GM12878 (cell line): Measurements from ENCODE around the gene RASA1. TPM values are rescaled to one million over a fixed set of nuclear protein-coding genes. Genes with fewer than 3 reads are reported as not detected.

Experiments used
- ATAC-seq: fragments of 200-7000 bp; cut with Tn5 transposase; 3 replicates; pipeline ENCODE4 v1.9.1; 2020; ENCODE audit warnings: mild to moderate bottlenecking, moderate library complexity
- BruUV-seq: library from RNA; stranded (reverse); fragments of 400-500 nt; replicated peaks from 2 replicates; lab custom pipeline; 2021; lab: Mats Ljungman, UMichigan
- CTCF ChIA-PET: fragments of 300-600 bp; sonication (Branson Sonifier 250); formaldehyde crosslinking; extraction: SDS; loops from one replicate; lab custom pipeline; 2021; ENCODE audit warnings: inconsistent platforms; lab: Yijun Ruan, JAX
- POLR2A ChIA-PET: fragments of 350-600 bp; formaldehyde crosslinking; extraction: SDS; loops from one replicate; lab custom pipeline; 2021; ENCODE audit warnings: inconsistent platforms; lab: Charles Lee
- RAD21 ChIA-PET: fragments of 300-600 bp; sonication (Branson Sonifier 250); formaldehyde crosslinking; loops from one replicate; lab custom pipeline; 2023; ENCODE audit warnings: antibody characterized with exemption; ENCODE audit not compliant: unreplicated experiment; lab: Charles Lee
- SMC1A ChIA-PET: fragments of 300-600 bp; sonication (Branson Sonifier 250); formaldehyde crosslinking; loops from one replicate; lab custom pipeline; 2023; ENCODE audit not compliant: unreplicated experiment, uncharacterized antibody; lab: Charles Lee
- DNase-seq: peaks from one replicate; pipeline ENCODE4 v3.0.0-alpha.2; 2011; ENCODE audit warnings: low read depth, low spot score
- FAIRE-seq: peaks from 3 replicates; lab custom pipeline; 2011; peaks lifted over from hg19 to GRCh38; lab: Jason Lieb, UNC
- H2AFZ ChIP-seq: 2 replicates; pipeline ENCODE4 v1.6.0; 2011; ENCODE audit warnings: low read depth, low read length, control low read depth; ENCODE audit not compliant: control insufficient read depth
- H3K27ac ChIP-seq: 2 replicates; pipeline ENCODE4 v1.5.1; 2011; ENCODE audit warnings: control low read depth; ENCODE audit not compliant: control insufficient read depth, insufficient read depth
- H3K27me3 ChIP-seq, 2 experiments: replicated peaks in 1 of 2; 2 replicates each; pipeline versions ENCODE4 v1.6.0 to v1.6.1; 2011; ENCODE audit warnings: low read length in 1 of 2; ENCODE audit not compliant: control insufficient read depth in 2 of 2, insufficient read depth in 2 of 2
- H3K36me3 ChIP-seq, 2 experiments: 2 replicates each; pipeline ENCODE4 v1.5.1; 2011; ENCODE audit warnings: low read length in 1 of 2; ENCODE audit not compliant: control insufficient read depth in 2 of 2, insufficient read depth in 2 of 2
- H3K4me1 ChIP-seq: 2 replicates; pipeline ENCODE4 v1.6.1; 2011; ENCODE audit warnings: mild to moderate bottlenecking, low read length, moderate library complexity, mixed read lengths; ENCODE audit not compliant: control insufficient read depth, insufficient read depth
- H3K4me2 ChIP-seq: 2 replicates; pipeline ENCODE4 v1.6.0; 2011; ENCODE audit warnings: control low read depth; ENCODE audit not compliant: control insufficient read depth, insufficient read depth
- H3K4me3 ChIP-seq: fragments of 200-600 bp; sonication (generic); 2 replicates; pipeline ENCODE4 v1.5.1; 2016
- H3K79me2 ChIP-seq: 2 replicates; pipeline ENCODE4 v1.6.0; 2011; ENCODE audit warnings: low read length; ENCODE audit not compliant: control insufficient read depth, insufficient read depth
- H3K9ac ChIP-seq: 2 replicates; pipeline ENCODE4 v1.8.0; 2011; ENCODE audit warnings: low read length, control low read depth, mixed read lengths; ENCODE audit not compliant: control insufficient read depth, insufficient read depth
- H3K9me3 ChIP-seq: replicated peaks from 3 replicates; pipeline ENCODE4 v1.5.1; 2011; ENCODE audit warnings: mild to moderate bottlenecking, low read length; ENCODE audit not compliant: control insufficient read depth, insufficient read depth
- H4K20me1 ChIP-seq: 2 replicates; pipeline ENCODE4 v1.6.0; 2011; ENCODE audit not compliant: control insufficient read depth, insufficient read depth
- ASH2L ChIP-seq: fragments of 300-600, 200-600 bp; sonication (generic); IDR thresholded peaks from 2 replicates; pipeline ENCODE4 v1.6.1; 2017; ENCODE audit warnings: low read depth, mild to moderate bottlenecking, borderline replicate concordance
- CREB1 ChIP-seq: IDR thresholded peaks from 2 replicates; pipeline ENCODE4 v1.6.1; 2012; ENCODE audit warnings: low read depth, mild to moderate bottlenecking, inconsistent platforms
- ESRRA ChIP-seq: IDR thresholded peaks from 2 replicates; pipeline ENCODE4 v1.6.1; 2012; ENCODE audit warnings: mild to moderate bottlenecking, low read length, improper control_type of control experiment
- MTA3 ChIP-seq: IDR thresholded peaks from 2 replicates; pipeline ENCODE4 v1.6.1; 2012; ENCODE audit warnings: low read length, inconsistent platforms, borderline replicate concordance
- SMAD5 ChIP-seq: IDR thresholded peaks from 2 replicates; pipeline ENCODE4 v1.6.1; 2016; ENCODE audit warnings: antibody characterized with exemption, low read depth
- SPI1 ChIP-seq: IDR thresholded peaks from 2 replicates; pipeline ENCODE4 v1.6.1; 2011; ENCODE audit warnings: low read depth, mild to moderate bottlenecking, low read length, moderate library complexity, borderline replicate concordance; ENCODE audit not compliant: insufficient read depth
- STAT1 ChIP-seq: fragments of 450-650 bp; conservative IDR thresholded peaks from 2 replicates; pipeline ENCODE4 v1.6.1; 2014; ENCODE audit warnings: antibody characterized with exemption, mild to moderate bottlenecking
- WRNIP1 ChIP-seq: IDR thresholded peaks from 2 replicates; pipeline ENCODE4 v1.6.1; 2011; ENCODE audit warnings: low read depth, low read length, improper control_type of control experiment, borderline replicate concordance
- WGBS: methylation state at CpG from one replicate; pipeline ENCODE4 v1.1.6; 2016; ENCODE audit warnings: low lambda C conversion rate; ENCODE audit not compliant: insufficient replicate concordance, insufficient coverage; ENCODE audit errors: missing lambda C conversion rate; 5-methylcytosine and 5-hydroxymethylcytosine counted together
- in situ Hi-C: fragments of 300-500 bp; cut with MboI; formaldehyde crosslinking; loops from 9 replicates; pipeline ENCODE4 v1.14.3; 2018; ENCODE audit warnings: mixed read lengths
- intact Hi-C: fragments of 100-400 bp; cut with micrococcal nuclease; formaldehyde crosslinking; loops from one replicate; pipeline ENCODE4 v1.14.2; 2022; ENCODE audit not compliant: unreplicated experiment
- polyA plus RNA-seq, 11 experiments: library from polyadenylated mRNA; depleted of rRNA in 4 of 11; unstranded in 6 of 11; stranded (reverse) in 5 of 11; fragments of >200 nt; fragmentation: Nextera tagmentation in 4 of 11; fragmentation: Illumina TruSeq in 1 of 11; extraction: Ambion mirVana in 4 of 11; extraction: Trizol in 1 of 11; gene quantifications; 1 replicate in 1 of 11; 2 replicates in 10 of 11; pipeline versions ENCODE4 v1.2.1 to v1.2.3, GENCODE V29; 2011 to 2016; ENCODE audit warnings: inconsistent platforms in 2 of 11, missing spikeins in 2 of 11, low read depth in 1 of 11
- total RNA-seq, 4 experiments: library from RNA; depleted of rRNA in 3 of 4; stranded (reverse); fragments of >200 nt in 3 of 4; fragmentation: Illumina TruSeq in 1 of 4; extraction: Trizol in 1 of 4; gene quantifications; 2 replicates each; pipeline versions ENCODE4 v1.2.1 to v1.2.3, GENCODE V29; 2013 to 2021
- TF ChIP-seq, protein P1 (sequence below): IDR thresholded peaks from 2 replicates; pipeline ENCODE4 v1.6.1; 2011; ENCODE audit warnings: borderline replicate concordance, low read depth, mild to moderate bottlenecking, moderate library complexity, low read length; ENCODE audit not compliant: insufficient read depth, poor library complexity, severe bottlenecking
- TF ChIP-seq, protein P2 (sequence below): fragments of 450-650 bp; IDR thresholded peaks from 2 replicates; pipeline ENCODE4 v1.6.1; 2018; ENCODE audit warnings: mild to moderate bottlenecking, low read depth, moderate library complexity; ENCODE audit not compliant: partially characterized antibody
- TF ChIP-seq, protein P3 (sequence below): IDR thresholded peaks from 2 replicates; pipeline ENCODE4 v1.6.1; 2012; ENCODE audit warnings: low read depth, low read length, improper control_type of control experiment

RASA1 gene
- total and polyA plus RNA-seq, 10 of the 15 experiments (the other 5 are each of a cell fraction or from before 2014, with no cell fraction given) = 7.8 to 72.3 (median 21.8) TPM

DNA sequence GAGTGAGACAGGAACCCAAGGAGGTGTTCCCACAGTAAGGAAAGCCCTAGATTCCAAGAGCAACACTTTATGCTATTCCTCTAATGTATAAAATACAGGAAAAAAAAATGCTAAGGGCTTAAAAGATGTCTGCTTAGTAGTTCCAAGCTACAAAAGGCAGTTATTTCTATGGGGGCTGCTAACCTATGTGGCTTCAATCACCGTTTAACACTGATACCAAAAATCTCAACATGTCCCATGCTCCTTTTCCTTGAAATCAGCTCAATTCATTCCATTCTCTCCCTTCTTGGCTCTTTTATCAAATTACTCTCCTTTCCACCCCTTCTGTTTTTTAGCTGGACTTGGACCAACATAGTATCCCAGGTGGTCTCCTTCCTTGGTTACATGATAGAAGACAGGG is 124.5 kb downstream of the RASA1 start:
- Histone ChIP-seq H3K9ac (no peak overlapping the region), H3K9me3 (no peaks in the 10 kb centered on the region), H3K4me3 (no peak overlapping the region), H3K4me2 (no peak overlapping the region), H3K27me3 (no peaks in the 10 kb centered on the region), H2AFZ (no peak overlapping the region), H3K79me2 (no peaks in the 10 kb centered on the region), H4K20me1 (no peaks in the 10 kb centered on the region), H3K27ac (no peak overlapping the region), H3K4me1 (no peaks in the 10 kb centered on the region), H3K36me3 (peaks cover 2 to 30% of the 10 kb centered on the region in 2 experiments)
- intact Hi-C loops = no loop called here
- POLR2A ChIA-PET = interaction anchor here (1.9 kb wide), 1 partner anchor 20 kb away, joined by 7 read pairs; no protein-coding TSS in a partner anchor
- TF ChIP-seq, protein P1, sequence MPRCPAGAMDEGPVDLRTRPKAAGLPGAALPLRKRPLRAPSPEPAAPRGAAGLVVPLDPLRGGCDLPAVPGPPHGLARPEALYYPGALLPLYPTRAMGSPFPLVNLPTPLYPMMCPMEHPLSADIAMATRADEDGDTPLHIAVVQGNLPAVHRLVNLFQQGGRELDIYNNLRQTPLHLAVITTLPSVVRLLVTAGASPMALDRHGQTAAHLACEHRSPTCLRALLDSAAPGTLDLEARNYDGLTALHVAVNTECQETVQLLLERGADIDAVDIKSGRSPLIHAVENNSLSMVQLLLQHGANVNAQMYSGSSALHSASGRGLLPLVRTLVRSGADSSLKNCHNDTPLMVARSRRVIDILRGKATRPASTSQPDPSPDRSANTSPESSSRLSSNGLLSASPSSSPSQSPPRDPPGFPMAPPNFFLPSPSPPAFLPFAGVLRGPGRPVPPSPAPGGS = peak; percentile 6
- TF ChIP-seq SMAD5 = no peak
- no TSS peak for BruUV-seq
- FAIRE-seq (no peak), ATAC-seq (no peak), DNase-seq (no peak)
- in situ Hi-C loops = no loop called here
- RAD21 ChIA-PET = interaction anchor here (1.0 to 1.7 kb wide), 2 partner anchors 11 to 321 kb away, joined by 3 to 5 read pairs; no protein-coding TSS in a partner anchor
- CTCF ChIA-PET = interaction anchor here (1.0 to 3.0 kb wide), 9 partner anchors 9 to 323 kb away, joined by 3 to 24 read pairs (median 4); no protein-coding TSS in a partner anchor
- SMC1A ChIA-PET = interaction anchor here (0.7 to 1.7 kb wide), 3 partner anchors 7 to 322 kb away, joined by 3 to 7 read pairs (median 3); no protein-coding TSS in a partner anchor
- 94% methylated on average over 1 of the region's 1 CpG for WGBS

DNA sequence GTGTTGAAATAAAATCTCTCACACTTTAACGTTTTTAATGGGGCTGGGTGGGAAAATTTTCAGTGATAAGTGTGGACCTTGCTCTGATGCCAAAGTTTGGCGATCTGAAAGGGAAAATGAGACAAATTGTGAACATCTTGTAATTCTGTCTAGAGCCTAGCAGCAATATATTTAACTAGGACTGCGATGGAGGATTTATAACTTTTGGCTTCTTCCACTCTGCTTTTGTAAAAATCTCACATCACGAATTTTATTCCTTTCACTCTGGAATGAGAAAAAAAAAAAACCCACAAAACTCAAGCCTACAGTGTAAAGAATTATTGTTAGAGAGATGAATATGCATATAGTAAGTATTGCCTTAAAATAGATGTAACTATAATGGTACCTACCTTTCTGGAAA is 125.1 kb downstream of the RASA1 start:
- ChIA-PET CTCF (interaction anchor here (1.0 to 3.0 kb wide), 5 partner anchors 8 to 43 kb away, joined by 3 to 24 read pairs (median 5); no protein-coding TSS in a partner anchor), POLR2A (interaction anchor here (1.9 kb wide), 1 partner anchor 21 kb away, joined by 7 read pairs; no protein-coding TSS in a partner anchor), RAD21 (interaction anchor here (0.5 to 1.7 kb wide), 2 partner anchors 134 to 322 kb away, joined by 5 read pairs; no protein-coding TSS in a partner anchor), SMC1A (interaction anchor here (0.7 to 1.5 kb wide), 3 partner anchors 8 to 322 kb away, joined by 3 to 4 read pairs (median 3); no protein-coding TSS in a partner anchor)
- H4K20me1 ChIP-seq = no peaks in the 10 kb centered on the region
- no peak overlapping the region for H3K4me2 ChIP-seq
- intact Hi-C loops (no loop called here), in situ Hi-C loops (no loop called here)
- no peak overlapping the region for H3K27ac ChIP-seq
- ATAC-seq (no peak), FAIRE-seq (no peak), DNase-seq (no peak)
- H2AFZ ChIP-seq = no peak overlapping the region
- no peak overlapping the region for H3K9ac ChIP-seq
- WGBS = 97% methylated on average over 4 of the region's 4 CpGs
- peaks cover 2 to 31% of the 10 kb centered on the region in 2 experiments for H3K36me3 ChIP-seq
- no peaks in the 10 kb centered on the region for H3K4me1 ChIP-seq
- H3K4me3 ChIP-seq = no peak overlapping the region
- H3K9me3 ChIP-seq = no peaks in the 10 kb centered on the region
- no TSS peak for BruUV-seq
- H3K27me3 ChIP-seq = no peaks in the 10 kb centered on the region
- no peaks in the 10 kb centered on the region for H3K79me2 ChIP-seq
- no peak for TF ChIP-seq ASH2L
- TF ChIP-seq SPI1 = no peak
- TF ChIP-seq CREB1 = no peak
- TF ChIP-seq, protein P2, sequence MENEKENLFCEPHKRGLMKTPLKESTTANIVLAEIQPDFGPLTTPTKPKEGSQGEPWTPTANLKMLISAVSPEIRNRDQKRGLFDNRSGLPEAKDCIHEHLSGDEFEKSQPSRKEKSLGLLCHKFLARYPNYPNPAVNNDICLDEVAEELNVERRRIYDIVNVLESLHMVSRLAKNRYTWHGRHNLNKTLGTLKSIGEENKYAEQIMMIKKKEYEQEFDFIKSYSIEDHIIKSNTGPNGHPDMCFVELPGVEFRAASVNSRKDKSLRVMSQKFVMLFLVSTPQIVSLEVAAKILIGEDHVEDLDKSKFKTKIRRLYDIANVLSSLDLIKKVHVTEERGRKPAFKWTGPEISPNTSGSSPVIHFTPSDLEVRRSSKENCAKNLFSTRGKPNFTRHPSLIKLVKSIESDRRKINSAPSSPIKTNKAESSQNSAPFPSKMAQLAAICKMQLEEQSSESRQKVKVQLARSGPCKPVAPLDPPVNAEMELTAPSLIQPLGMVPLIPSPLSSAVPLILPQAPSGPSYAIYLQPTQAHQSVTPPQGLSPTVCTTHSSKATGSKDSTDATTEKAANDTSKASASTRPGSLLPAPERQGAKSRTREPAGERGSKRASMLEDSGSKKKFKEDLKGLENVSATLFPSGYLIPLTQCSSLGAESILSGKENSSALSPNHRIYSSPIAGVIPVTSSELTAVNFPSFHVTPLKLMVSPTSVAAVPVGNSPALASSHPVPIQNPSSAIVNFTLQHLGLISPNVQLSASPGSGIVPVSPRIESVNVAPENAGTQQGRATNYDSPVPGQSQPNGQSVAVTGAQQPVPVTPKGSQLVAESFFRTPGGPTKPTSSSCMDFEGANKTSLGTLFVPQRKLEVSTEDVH = no peak
- no peak for TF ChIP-seq MTA3
- TF ChIP-seq, protein P3, sequence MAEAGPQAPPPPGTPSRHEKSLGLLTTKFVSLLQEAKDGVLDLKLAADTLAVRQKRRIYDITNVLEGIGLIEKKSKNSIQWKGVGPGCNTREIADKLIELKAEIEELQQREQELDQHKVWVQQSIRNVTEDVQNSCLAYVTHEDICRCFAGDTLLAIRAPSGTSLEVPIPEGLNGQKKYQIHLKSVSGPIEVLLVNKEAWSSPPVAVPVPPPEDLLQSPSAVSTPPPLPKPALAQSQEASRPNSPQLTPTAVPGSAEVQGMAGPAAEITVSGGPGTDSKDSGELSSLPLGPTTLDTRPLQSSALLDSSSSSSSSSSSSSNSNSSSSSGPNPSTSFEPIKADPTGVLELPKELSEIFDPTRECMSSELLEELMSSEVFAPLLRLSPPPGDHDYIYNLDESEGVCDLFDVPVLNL = no peak
- no peak for TF ChIP-seq WRNIP1
- TF ChIP-seq ESRRA = no peak
- TF ChIP-seq STAT1 = no peak
